Lower lobe of right lung (tissue), 2 donors: ENCODE results near the gene E2F6. TPM values are rescaled to one million over a fixed set of nuclear protein-coding genes. Genes with fewer than 3 reads are reported as not detected.

Source experiments
- ATAC-seq, 2 donors: fragments of 200-7000 bp; cut with Tn5 transposase; one replicate each; pipeline ENCODE4 v1.9.1; 2020 to 2022; ENCODE audit warnings: mild to moderate bottlenecking in 2 of 2, moderate library complexity in 2 of 2
- DNase-seq: peaks from one replicate; pipeline ENCODE4 v3.0.0-alpha.2; 2020
- H3K27ac ChIP-seq: fragments of 200-600 bp; one replicate; pipeline ENCODE4 v1.8.0; 2022
- H3K27me3 ChIP-seq: fragments of 200-600 bp; one replicate; pipeline ENCODE4 v1.8.0; 2022; ENCODE audit warnings: low read depth
- H3K36me3 ChIP-seq: fragments of 200-600 bp; one replicate; pipeline ENCODE4 v1.8.0; 2022; ENCODE audit warnings: mild to moderate bottlenecking
- H3K4me1 ChIP-seq: fragments of 200-600 bp; one replicate; pipeline ENCODE4 v1.8.0; 2022
- H3K4me3 ChIP-seq: fragments of 200-600 bp; one replicate; pipeline ENCODE4 v1.8.0; 2022; ENCODE audit warnings: mild to moderate bottlenecking
- H3K9me3 ChIP-seq: fragments of 200-600 bp; one replicate; pipeline ENCODE4 v1.8.0; 2022
- CTCF ChIP-seq: fragments of 200-600 bp; IDR thresholded peaks from one replicate; pipeline ENCODE4 v1.8.0; 2022; ENCODE audit warnings: antibody characterized with exemption, mild to moderate bottlenecking
- intact Hi-C: fragments of 100-400 bp; cut with DNase I; formaldehyde crosslinking; loops from one replicate; pipeline ENCODE4 v1.11.0; 2022
- total RNA-seq: library from RNA; stranded (reverse); fragmentation: NEBNext Ultra II Directional; extraction: Animal tissue kit (Norgen Biotek cat#: 25700); gene quantifications from one replicate; pipeline ENCODE4 v1.2.1, GENCODE V29; 2021
- donor health status: DM: no; HTN: yes; CAD: no; lungs with severe emphysema.

Gene E2F6
- total RNA-seq, 1 donor from 2014 or later: 12.3 TPM

- intact Hi-C loops: loop anchor here (5.0 kb wide), 1 partner anchor 182 kb away; no protein-coding TSS in a partner anchor
- H3K4me1 ChIP-seq: peaks cover 10% of the 10 kb centered on the region
Observed at GRCh38 chr2:11414372-11415124, 51.4 kb downstream of the E2F6 start.

GRCh38 chr2:11412449-11412810 is 53.5 kb downstream of the E2F6 start:
- intact Hi-C loops: loop anchor here (5.0 kb wide), 1 partner anchor 180 kb away; no protein-coding TSS in a partner anchor

More at GRCh38 chr2:11414372-11415124, 51.4 kb downstream of the E2F6 start:
- no peaks in the 10 kb centered on the region for H3K36me3 ChIP-seq
- no peak for TF ChIP-seq CTCF
- H3K27me3 ChIP-seq: no peaks in the 10 kb centered on the region
- peaks cover 5% of the 10 kb centered on the region for H3K9me3 ChIP-seq
- no peak overlapping the region for H3K4me3 ChIP-seq
- ATAC-seq: no peak
- no peak overlapping the region for H3K27ac ChIP-seq
- no peak for DNase-seq

GRCh38 chr2:11411768-11412448 is 54.1 kb downstream of the E2F6 start:
- Histone ChIP-seq H3K36me3 (no peaks in the 10 kb centered on the region), H3K27ac (no peak overlapping the region), H3K27me3 (no peaks in the 10 kb centered on the region), H3K9me3 (no peaks in the 10 kb centered on the region), H3K4me1 (peaks cover 10% of the 10 kb centered on the region), H3K4me3 (peak overlapping the region; percentile 55)
- TF ChIP-seq CTCF: peak; percentile 84
- intact Hi-C loops: loop anchor here (5.0 kb wide), 1 partner anchor 180 kb away; no protein-coding TSS in a partner anchor
- DNase-seq: no peak
- ATAC-seq: peak; percentile 63 to 86

More at GRCh38 chr2:11412449-11412810, 53.5 kb downstream of the E2F6 start:
- H3K4me3 ChIP-seq: peak overlapping the region; percentile 55
- no peaks in the 10 kb centered on the region for H3K9me3 ChIP-seq
- H3K27me3 ChIP-seq: no peaks in the 10 kb centered on the region
- ATAC-seq (no peak), DNase-seq (no peak)
- no peaks in the 10 kb centered on the region for H3K36me3 ChIP-seq
- H3K4me1 ChIP-seq: peaks cover 10% of the 10 kb centered on the region
- no peak for TF ChIP-seq CTCF
- no peak overlapping the region for H3K27ac ChIP-seq

GRCh38 chr2:11411244-11411643 is 54.7 kb downstream of the E2F6 start:
- peak overlapping the region; percentile 55 for H3K4me3 ChIP-seq
- H3K27me3 ChIP-seq: no peaks in the 10 kb centered on the region

More at GRCh38 chr2:11411244-11411643, 54.7 kb downstream of the E2F6 start:
- peak in 1 of 2 donors; percentile 52 for ATAC-seq
- no peaks in the 10 kb centered on the region for H3K36me3 ChIP-seq
- no peak overlapping the region for H3K27ac ChIP-seq
- DNase-seq: no peak
- intact Hi-C loops: loop anchor here (5.0 kb wide), 1 partner anchor 179 kb away; no protein-coding TSS in a partner anchor
- H3K4me1 ChIP-seq: peaks cover 10% of the 10 kb centered on the region
- no peak for TF ChIP-seq CTCF
- H3K9me3 ChIP-seq: no peaks in the 10 kb centered on the region
